Camera-type eye (tissue), 1 donor: Measurements from ENCODE around the gene NPIPA5. TPM values are rescaled to one million over a fixed set of nuclear protein-coding genes. Genes with fewer than 3 reads are reported as not detected.

ENCODE experiments used
- total RNA-seq: library from RNA; depleted of rRNA; stranded (reverse); fragments of >200 nt; gene quantifications from one replicate; pipeline ENCODE4 v1.2.3, GENCODE V29; 2014

Gene NPIPA5
- not detected for total RNA-seq

DNA sequence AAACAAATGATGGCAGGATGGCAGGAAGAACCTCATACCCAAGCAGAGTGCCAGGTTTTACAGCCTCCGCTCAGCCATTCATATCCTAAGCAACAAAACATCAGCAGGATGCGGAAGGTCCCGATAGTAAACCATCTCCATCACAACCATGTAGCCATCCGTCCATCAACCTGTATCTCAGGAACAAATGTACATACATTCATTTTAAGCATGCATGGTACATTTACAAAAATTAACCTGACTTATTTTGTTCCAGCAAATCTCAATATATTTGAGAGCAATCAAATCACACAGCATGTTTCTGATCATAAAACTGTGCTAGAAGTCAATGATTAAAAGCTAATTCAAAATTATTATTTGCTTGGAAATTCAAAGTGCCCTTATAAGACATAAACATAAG lies at the start of gene NPIPA5:
TSS of gene NPIPA5 (minus strand) at position 101 of the 400 bp plus-strand sequence. CDS start at position 101, 0 bp downstream.

GRCh38 chr16:15395631-15396508 lies 17.8 kb upstream of the NPIPA5 start, which contains the start of gene MPV17L:
TSS of gene MPV17L (plus strand) at chr16:15395754. CDS start at chr16:15395898, 144 bp downstream.

Other genes starting within 250 kb of the NPIPA5 start
- gene MPV17L, start 17.5 kb upstream of the NPIPA5 start, total RNA-seq = 12.5 TPM
- gene BMERB1, start 56.3 kb upstream of the NPIPA5 start, total RNA-seq = 73.6 TPM